Ovary (tissue), 3 donors: ENCODE results near the gene CD81.

Experiments
- CTCF ChIP-seq, 3 donors: fragments of 450-650 bp in 2 of 3; fragments of 200-600 bp in 1 of 3; IDR thresholded peaks; one replicate each; pipeline versions ENCODE4 v1.5.1 to v1.8.0; 2016 to 2022; ENCODE audit warnings: antibody characterized with exemption in 3 of 3, mild to moderate bottlenecking in 1 of 3
- POLR2A ChIP-seq: fragments of 450-650 bp; IDR thresholded peaks from one replicate; pipeline ENCODE4 v1.6.1; 2017; ENCODE audit warnings: antibody characterized with exemption, mild to moderate bottlenecking, moderate library complexity
- donor health status: DM: no; HTN: no; CAD: no.

GRCh38 chr11:2398664-2399355, 21.7 kb downstream of the CD81 start:
- TF ChIP-seq POLR2A = no peak
- TF ChIP-seq CTCF (IDR thresholded peaks at IDR 0.05) = no peak
